Vagina (tissue), 2 donors: ENCODE data around the gene AUP1.

Source experiments
- POLR2A ChIP-seq, 2 donors: fragments of 450-650 bp; IDR thresholded peaks; one replicate each; pipeline ENCODE4 v1.6.1; 2017; ENCODE audit warnings: antibody characterized with exemption in 2 of 2, mild to moderate bottlenecking in 2 of 2, moderate library complexity in 2 of 2
- POLR2AphosphoS5 ChIP-seq, 2 donors: sonication (generic); formaldehyde crosslinking; IDR thresholded peaks; one replicate each; pipeline ENCODE4 v1.9.0; 2017; ENCODE audit warnings: antibody characterized with exemption in 2 of 2, mild to moderate bottlenecking in 2 of 2, low read depth in 1 of 2; ENCODE audit not compliant: insufficient read depth in 1 of 2
- TF ChIP-seq, protein P1 (sequence below), 3 experiments: fragments of 450-650 bp in 2 of 3; fragments of 200-600 bp in 1 of 3; sonication (generic) in 1 of 3; IDR thresholded peaks; one replicate each; pipeline ENCODE4 v1.5.1; 2017 to 2019; ENCODE audit warnings: antibody characterized with exemption in 3 of 3, mild to moderate bottlenecking in 2 of 3, moderate library complexity in 2 of 3

DNA sequence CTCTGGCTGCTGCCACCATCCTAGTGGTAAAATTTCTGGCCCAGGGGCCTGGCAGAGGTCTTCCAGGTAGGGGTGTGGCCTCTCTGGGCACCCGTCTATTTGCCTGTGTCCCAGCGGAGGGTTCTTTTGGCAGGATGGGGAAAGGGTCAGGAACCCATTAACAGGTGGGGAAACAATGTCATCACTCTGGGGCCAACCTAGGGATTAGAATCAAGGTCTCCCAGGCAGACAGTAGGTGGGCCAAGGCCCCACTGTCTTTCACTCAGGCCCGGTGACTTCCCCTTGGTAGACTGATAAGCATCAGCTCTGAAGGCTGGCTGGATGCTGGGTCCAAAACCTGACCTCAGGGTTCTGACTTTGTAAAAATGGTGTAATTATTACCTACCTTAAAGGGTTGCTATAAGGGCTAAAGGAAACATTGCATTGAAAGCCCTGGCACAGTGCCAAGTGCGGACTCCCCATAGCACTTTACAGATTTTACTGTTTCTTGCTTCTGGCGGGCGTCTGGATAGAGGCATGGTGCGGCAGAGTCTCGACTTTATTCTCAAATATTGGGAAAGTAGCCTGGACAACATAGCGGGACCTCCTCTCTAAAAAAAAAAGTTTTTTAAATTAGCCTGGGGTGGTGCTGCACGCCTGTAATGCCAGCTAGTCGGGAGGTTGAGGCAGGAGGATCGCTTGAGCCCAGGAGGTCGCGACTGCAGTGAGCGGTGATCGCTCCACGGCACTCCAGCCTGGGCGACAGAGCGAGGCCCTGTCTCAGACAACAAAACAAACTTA is 32.3 kb downstream of the AUP1 start:
- TF ChIP-seq POLR2A (IDR thresholded peaks at IDR 0.05) (no peak), POLR2AphosphoS5 (IDR thresholded peaks at IDR 0.05; ENCODE audit: insufficient read depth in 1 of 2, low read depth in 1 of 2) (no peak)
- TF ChIP-seq, protein P1, sequence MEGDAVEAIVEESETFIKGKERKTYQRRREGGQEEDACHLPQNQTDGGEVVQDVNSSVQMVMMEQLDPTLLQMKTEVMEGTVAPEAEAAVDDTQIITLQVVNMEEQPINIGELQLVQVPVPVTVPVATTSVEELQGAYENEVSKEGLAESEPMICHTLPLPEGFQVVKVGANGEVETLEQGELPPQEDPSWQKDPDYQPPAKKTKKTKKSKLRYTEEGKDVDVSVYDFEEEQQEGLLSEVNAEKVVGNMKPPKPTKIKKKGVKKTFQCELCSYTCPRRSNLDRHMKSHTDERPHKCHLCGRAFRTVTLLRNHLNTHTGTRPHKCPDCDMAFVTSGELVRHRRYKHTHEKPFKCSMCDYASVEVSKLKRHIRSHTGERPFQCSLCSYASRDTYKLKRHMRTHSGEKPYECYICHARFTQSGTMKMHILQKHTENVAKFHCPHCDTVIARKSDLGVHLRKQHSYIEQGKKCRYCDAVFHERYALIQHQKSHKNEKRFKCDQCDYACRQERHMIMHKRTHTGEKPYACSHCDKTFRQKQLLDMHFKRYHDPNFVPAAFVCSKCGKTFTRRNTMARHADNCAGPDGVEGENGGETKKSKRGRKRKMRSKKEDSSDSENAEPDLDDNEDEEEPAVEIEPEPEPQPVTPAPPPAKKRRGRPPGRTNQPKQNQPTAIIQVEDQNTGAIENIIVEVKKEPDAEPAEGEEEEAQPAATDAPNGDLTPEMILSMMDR (IDR thresholded peaks at IDR 0.05): no peak
